PC-9 (cell line): ENCODE measurements around the gene FJX1.

Experiments used
- EZH2 ChIP-seq: fragments of 200-600 bp; sonication (generic); IDR thresholded peaks from 2 replicates; pipeline ENCODE4 v1.8.0; 2017; ENCODE audit warnings: antibody characterized with exemption, low read depth
- TF ChIP-seq, protein P1 (sequence below): fragments of 200-600 bp; sonication (generic); conservative IDR thresholded peaks from 2 replicates; pipeline ENCODE4 v1.6.1; 2017; ENCODE audit warnings: mixed run types, antibody characterized with exemption, mild to moderate bottlenecking, moderate library complexity

DNA sequence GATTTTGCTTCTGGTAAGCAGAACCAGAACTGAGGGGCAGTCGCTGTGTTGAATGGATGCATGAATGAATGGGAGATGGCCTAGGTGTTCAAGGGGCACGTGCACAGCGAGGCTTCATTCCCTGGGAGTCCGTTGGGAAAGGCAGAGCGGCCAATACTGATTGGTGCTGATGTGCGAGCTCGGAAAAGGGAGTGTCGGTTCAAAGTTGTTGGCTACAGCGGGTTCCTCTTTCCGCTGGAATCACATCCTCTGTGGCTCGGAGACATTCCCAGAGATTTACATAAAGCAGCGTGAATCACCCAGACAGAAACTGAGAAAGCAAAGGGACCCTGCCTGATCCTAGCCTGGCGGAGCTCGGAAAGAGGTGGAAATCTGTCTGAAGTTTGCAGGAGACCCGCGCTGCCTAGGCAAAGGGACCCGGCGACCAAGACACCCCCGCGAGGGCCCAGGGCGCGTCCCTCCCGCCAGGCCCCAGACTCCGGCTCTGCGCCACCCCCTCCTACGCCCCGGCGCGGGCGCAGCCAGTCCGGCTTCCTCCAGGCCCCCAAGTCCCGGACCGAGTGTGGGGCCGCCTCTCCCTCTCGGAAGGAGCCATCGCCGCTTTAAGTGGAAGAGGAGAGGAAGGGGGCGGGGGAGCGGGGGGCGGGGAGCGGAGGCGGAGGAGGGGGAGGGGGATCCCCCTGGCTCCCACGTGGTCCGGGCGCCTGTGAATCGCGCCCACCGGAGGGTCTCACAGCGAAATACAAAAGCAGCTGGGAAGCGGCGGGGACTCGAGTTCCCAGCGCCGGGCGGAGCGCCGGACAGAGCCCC is at the start of gene FJX1:
- TF ChIP-seq, protein P1, sequence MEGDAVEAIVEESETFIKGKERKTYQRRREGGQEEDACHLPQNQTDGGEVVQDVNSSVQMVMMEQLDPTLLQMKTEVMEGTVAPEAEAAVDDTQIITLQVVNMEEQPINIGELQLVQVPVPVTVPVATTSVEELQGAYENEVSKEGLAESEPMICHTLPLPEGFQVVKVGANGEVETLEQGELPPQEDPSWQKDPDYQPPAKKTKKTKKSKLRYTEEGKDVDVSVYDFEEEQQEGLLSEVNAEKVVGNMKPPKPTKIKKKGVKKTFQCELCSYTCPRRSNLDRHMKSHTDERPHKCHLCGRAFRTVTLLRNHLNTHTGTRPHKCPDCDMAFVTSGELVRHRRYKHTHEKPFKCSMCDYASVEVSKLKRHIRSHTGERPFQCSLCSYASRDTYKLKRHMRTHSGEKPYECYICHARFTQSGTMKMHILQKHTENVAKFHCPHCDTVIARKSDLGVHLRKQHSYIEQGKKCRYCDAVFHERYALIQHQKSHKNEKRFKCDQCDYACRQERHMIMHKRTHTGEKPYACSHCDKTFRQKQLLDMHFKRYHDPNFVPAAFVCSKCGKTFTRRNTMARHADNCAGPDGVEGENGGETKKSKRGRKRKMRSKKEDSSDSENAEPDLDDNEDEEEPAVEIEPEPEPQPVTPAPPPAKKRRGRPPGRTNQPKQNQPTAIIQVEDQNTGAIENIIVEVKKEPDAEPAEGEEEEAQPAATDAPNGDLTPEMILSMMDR = no peak
- no peak for TF ChIP-seq EZH2
